Testis (tissue), 3 donors: ENCODE measurements around the gene GSG1L. TPM values are rescaled to one million over a fixed set of nuclear protein-coding genes. Genes with fewer than 3 reads are reported as not detected.

Experiments
- DNase-seq: peaks from one replicate; pipeline ENCODE4 v3.0.0-alpha.2; 2019
- H3K27ac ChIP-seq, 2 donors: fragments of 200-600 bp; sonication (generic); one replicate each; pipeline ENCODE4 v1.5.1; 2019
- H3K27me3 ChIP-seq: fragments of 200-600 bp; sonication (generic); one replicate; pipeline ENCODE4 v1.5.1; 2019
- H3K36me3 ChIP-seq: fragments of 200-600 bp; sonication (generic); one replicate; pipeline ENCODE4 v1.5.1; 2017; ENCODE audit warnings: low read depth; ENCODE audit errors: missing control alignments
- H3K4me1 ChIP-seq: fragments of 200-600 bp; sonication (generic); one replicate; pipeline ENCODE4 v1.5.1; 2019
- H3K4me3 ChIP-seq, 2 donors: fragments of 200-600 bp; sonication (generic); one replicate each; pipeline ENCODE4 v1.5.1; 2017 to 2019
- H3K9me3 ChIP-seq: fragments of 200-600 bp; sonication (generic); one replicate; pipeline ENCODE4 v1.5.1; 2017
- CTCF ChIP-seq, 3 experiments: fragments of 450-650 bp in 2 of 3; fragments of 200-600 bp in 1 of 3; sonication (generic) in 1 of 3; IDR thresholded peaks; one replicate each; pipeline ENCODE4 v1.5.1; 2016 to 2019; ENCODE audit warnings: antibody characterized with exemption in 3 of 3, mild to moderate bottlenecking in 2 of 3, moderate library complexity in 1 of 3
- POLR2A ChIP-seq: fragments of 450-650 bp; IDR thresholded peaks from one replicate; pipeline ENCODE4 v1.6.1; 2017; ENCODE audit warnings: antibody characterized with exemption, mild to moderate bottlenecking, moderate library complexity
- WGBS, 2 donors: methylation state at CpG; one replicate each; pipeline ENCODE4 v1.1.5; 2018; 5-methylcytosine and 5-hydroxymethylcytosine counted together
- intact Hi-C: fragments of 100-400 bp; cut with DNase I; formaldehyde crosslinking; loops from one replicate; pipeline ENCODE4 v1.15.1; 2023; ENCODE audit warnings: low total_unique reads
- polyA plus RNA-seq: library from polyadenylated mRNA; stranded (reverse); fragments of 350-450 nt; fragmentation: Illumina TruSeq; extraction: RNeasy Lipid Tissue Mini Kit (QIAGEN cat#74804); gene quantifications from one replicate; pipeline ENCODE4 v1.2.3, GENCODE V29; 2014; ENCODE audit warnings: low read depth, low replicate concordance; ENCODE audit not compliant: insufficient read depth
- total RNA-seq, 2 donors: library from RNA; depleted of rRNA; stranded (reverse); fragments of >200 nt; gene quantifications; one replicate each; pipeline ENCODE4 v1.2.3, GENCODE V29; 2016

The GSG1L gene
- total and polyA plus RNA-seq, 3 donors from 2014 or later, result 1.1 to 2.8 (median 1.9) TPM

GRCh38 chr16:27929818-27930217 lies 133.7 kb downstream of the GSG1L start:
- intact Hi-C loops, result no loop called here
- 83 to 88% methylated on average over 3 of the region's 3 CpGs for WGBS, 2 donors

GRCh38 chr16:27928542-27928941 lies 135.0 kb downstream of the GSG1L start:
- 26 to 45% methylated on average over 3 to 6 of the region's 6 CpGs for WGBS, 2 donors
- TF ChIP-seq CTCF (IDR thresholded peaks at IDR 0.05) (no peak), POLR2A (no peak)
- no peak overlapping the region for H3K27ac ChIP-seq

More at GRCh38 chr16:27929818-27930217, 133.7 kb downstream of the GSG1L start:
- H3K36me3 ChIP-seq, result no peaks in the 10 kb centered on the region
- TF ChIP-seq CTCF (IDR thresholded peaks at IDR 0.05), result no peak
- no peak for TF ChIP-seq POLR2A
- H3K4me1 ChIP-seq, result no peaks in the 10 kb centered on the region
- H3K27ac ChIP-seq, result no peak overlapping the region
- no peaks in the 10 kb centered on the region for H3K27me3 ChIP-seq
- no peak for DNase-seq
- no peak overlapping the region for H3K4me3 ChIP-seq
- no peaks in the 10 kb centered on the region for H3K9me3 ChIP-seq

GRCh38 chr16:27927266-27927901 lies 136.1 kb downstream of the GSG1L start:
- no peaks in the 10 kb centered on the region for H3K4me1 ChIP-seq
- no peaks in the 10 kb centered on the region for H3K27me3 ChIP-seq
- no peak overlapping the region for H3K4me3 ChIP-seq
- H3K9me3 ChIP-seq, result no peaks in the 10 kb centered on the region
- H3K27ac ChIP-seq, result no peak overlapping the region
- WGBS, 2 donors, result 81 to 83% methylated on average over 12 to 13 of the region's 13 CpGs
- intact Hi-C loops, result no loop called here
- TF ChIP-seq POLR2A (no peak), CTCF (IDR thresholded peaks at IDR 0.05) (no peak)
- H3K36me3 ChIP-seq, result no peaks in the 10 kb centered on the region
- no peak for DNase-seq

More at GRCh38 chr16:27928542-27928941, 135.0 kb downstream of the GSG1L start:
- Histone ChIP-seq H3K4me1 (no peaks in the 10 kb centered on the region), H3K36me3 (no peaks in the 10 kb centered on the region), H3K27me3 (no peaks in the 10 kb centered on the region), H3K4me3 (no peak overlapping the region), H3K9me3 (no peaks in the 10 kb centered on the region)
- intact Hi-C loops, result no loop called here
- no peak for DNase-seq

- Histone ChIP-seq H3K4me3 (no peak overlapping the region), H3K36me3 (no peaks in the 10 kb centered on the region), H3K27ac (no peak overlapping the region), H3K9me3 (no peaks in the 10 kb centered on the region), H3K27me3 (no peaks in the 10 kb centered on the region), H3K4me1 (no peaks in the 10 kb centered on the region)
- TF ChIP-seq CTCF (IDR thresholded peaks at IDR 0.05) (no peak), POLR2A (no peak)
- intact Hi-C loops, result no loop called here
- 77 to 79% methylated on average over 9 of the region's 9 CpGs for WGBS, 2 donors
- no peak for DNase-seq
These were observed 137.9 kb downstream of the GSG1L start for GRCh38 chr16:27925612-27926011.
